SK-N-SH treated with all-trans-retinoic acid at 6 μM for 48 hours (cell line): ENCODE results near the gene SUDS3.

ENCODE experiments used
- ARNTL ChIP-seq: fragments of 450-650 bp; formaldehyde crosslinking; IDR thresholded peaks from 2 replicates; pipeline ENCODE4 v1.5.0; 2020; ENCODE audit warnings: low read depth, mild to moderate bottlenecking, moderate library complexity, borderline replicate concordance
- OSR1 ChIP-seq: fragments of 250-450 bp; sonication (Bioruptor Pico); IDR thresholded peaks from 2 replicates; pipeline ENCODE4 v1.8.0; 2022; ENCODE audit warnings: moderate library complexity, mild to moderate bottlenecking, inconsistent platforms
- TF ChIP-seq, protein P1 (sequence below): fragments of 250-450 bp; sonication (Bioruptor Pico); IDR thresholded peaks from 2 replicates; pipeline ENCODE4 v1.5.0; 2020; ENCODE audit warnings: mild to moderate bottlenecking, moderate library complexity
- TF ChIP-seq, protein P2 (sequence below): fragments of 250-450 bp; sonication (Bioruptor Pico); IDR thresholded peaks from 2 replicates; pipeline ENCODE4 v1.8.0; 2020; ENCODE audit warnings: mild to moderate bottlenecking, moderate library complexity, borderline replicate concordance
- TF ChIP-seq, protein P3 (sequence below): fragments of 250-450 bp; sonication (Bioruptor Pico); IDR thresholded peaks from 2 replicates; pipeline ENCODE4 v1.5.1; 2020; ENCODE audit warnings: low read depth, mild to moderate bottlenecking, moderate library complexity

DNA sequence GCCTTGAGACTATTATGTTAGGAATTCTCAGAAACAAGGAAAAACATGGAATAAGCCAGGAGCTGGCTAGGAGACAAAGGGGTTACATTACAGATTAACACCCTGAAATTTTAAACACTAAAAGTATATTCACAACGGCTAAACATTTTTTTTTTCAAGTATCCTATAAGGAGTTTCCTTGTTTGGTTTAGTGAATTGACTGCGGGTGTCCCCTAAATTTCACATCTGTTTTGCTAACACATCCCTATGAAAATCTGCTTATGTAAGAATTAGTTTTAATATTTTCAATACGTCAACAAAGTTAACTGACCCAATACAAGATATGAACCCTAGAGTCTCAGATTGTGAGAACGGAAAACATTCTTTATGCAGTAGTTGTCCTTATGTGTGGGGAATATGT lies 22.6 kb upstream of the SUDS3 start:
- TF ChIP-seq, protein P1, sequence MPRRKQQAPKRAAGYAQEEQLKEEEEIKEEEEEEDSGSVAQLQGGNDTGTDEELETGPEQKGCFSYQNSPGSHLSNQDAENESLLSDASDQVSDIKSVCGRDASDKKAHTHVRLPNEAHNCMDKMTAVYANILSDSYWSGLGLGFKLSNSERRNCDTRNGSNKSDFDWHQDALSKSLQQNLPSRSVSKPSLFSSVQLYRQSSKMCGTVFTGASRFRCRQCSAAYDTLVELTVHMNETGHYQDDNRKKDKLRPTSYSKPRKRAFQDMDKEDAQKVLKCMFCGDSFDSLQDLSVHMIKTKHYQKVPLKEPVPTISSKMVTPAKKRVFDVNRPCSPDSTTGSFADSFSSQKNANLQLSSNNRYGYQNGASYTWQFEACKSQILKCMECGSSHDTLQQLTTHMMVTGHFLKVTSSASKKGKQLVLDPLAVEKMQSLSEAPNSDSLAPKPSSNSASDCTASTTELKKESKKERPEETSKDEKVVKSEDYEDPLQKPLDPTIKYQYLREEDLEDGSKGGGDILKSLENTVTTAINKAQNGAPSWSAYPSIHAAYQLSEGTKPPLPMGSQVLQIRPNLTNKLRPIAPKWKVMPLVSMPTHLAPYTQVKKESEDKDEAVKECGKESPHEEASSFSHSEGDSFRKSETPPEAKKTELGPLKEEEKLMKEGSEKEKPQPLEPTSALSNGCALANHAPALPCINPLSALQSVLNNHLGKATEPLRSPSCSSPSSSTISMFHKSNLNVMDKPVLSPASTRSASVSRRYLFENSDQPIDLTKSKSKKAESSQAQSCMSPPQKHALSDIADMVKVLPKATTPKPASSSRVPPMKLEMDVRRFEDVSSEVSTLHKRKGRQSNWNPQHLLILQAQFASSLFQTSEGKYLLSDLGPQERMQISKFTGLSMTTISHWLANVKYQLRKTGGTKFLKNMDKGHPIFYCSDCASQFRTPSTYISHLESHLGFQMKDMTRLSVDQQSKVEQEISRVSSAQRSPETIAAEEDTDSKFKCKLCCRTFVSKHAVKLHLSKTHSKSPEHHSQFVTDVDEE, result no peak
- TF ChIP-seq OSR1 (CRISPR knock-in tag), result no peak
- no peak for TF ChIP-seq ARNTL (CRISPR knock-in tag)
- TF ChIP-seq, protein P2, sequence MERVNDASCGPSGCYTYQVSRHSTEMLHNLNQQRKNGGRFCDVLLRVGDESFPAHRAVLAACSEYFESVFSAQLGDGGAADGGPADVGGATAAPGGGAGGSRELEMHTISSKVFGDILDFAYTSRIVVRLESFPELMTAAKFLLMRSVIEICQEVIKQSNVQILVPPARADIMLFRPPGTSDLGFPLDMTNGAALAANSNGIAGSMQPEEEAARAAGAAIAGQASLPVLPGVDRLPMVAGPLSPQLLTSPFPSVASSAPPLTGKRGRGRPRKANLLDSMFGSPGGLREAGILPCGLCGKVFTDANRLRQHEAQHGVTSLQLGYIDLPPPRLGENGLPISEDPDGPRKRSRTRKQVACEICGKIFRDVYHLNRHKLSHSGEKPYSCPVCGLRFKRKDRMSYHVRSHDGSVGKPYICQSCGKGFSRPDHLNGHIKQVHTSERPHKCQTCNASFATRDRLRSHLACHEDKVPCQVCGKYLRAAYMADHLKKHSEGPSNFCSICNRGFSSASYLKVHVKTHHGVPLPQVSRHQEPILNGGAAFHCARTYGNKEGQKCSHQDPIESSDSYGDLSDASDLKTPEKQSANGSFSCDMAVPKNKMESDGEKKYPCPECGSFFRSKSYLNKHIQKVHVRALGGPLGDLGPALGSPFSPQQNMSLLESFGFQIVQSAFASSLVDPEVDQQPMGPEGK (CRISPR knock-in tag), result no peak
- TF ChIP-seq, protein P3, sequence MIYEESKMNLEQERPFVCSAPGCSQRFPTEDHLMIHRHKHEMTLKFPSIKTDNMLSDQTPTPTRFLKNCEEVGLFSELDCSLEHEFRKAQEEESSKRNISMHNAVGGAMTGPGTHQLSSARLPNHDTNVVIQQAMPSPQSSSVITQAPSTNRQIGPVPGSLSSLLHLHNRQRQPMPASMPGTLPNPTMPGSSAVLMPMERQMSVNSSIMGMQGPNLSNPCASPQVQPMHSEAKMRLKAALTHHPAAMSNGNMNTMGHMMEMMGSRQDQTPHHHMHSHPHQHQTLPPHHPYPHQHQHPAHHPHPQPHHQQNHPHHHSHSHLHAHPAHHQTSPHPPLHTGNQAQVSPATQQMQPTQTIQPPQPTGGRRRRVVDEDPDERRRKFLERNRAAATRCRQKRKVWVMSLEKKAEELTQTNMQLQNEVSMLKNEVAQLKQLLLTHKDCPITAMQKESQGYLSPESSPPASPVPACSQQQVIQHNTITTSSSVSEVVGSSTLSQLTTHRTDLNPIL, result no peak
